HFF-Myc (cell line): ENCODE results near the gene UBAC2.
"Not testable (repeated sequence)": the region's sequence is repeated elsewhere in the genome, so short reads cannot be mapped to it uniquely, and the experiment has no call there.

Experiments used
- DNase-seq: peaks from one replicate; pipeline ENCODE4 v3.0.0-alpha.2; 2011; ENCODE audit warnings: low read depth; ENCODE audit errors: extremely low read depth
- H3K4me3 ChIP-seq: replicated peaks from 2 replicates; pipeline ENCODE4 v1.5.1; 2011; ENCODE audit warnings: low read depth, mild to moderate bottlenecking, control low read depth, low read length
- TF ChIP-seq, protein P1 (sequence below): IDR thresholded peaks from 2 replicates; pipeline ENCODE4 v1.5.1; 2012; ENCODE audit warnings: mild to moderate bottlenecking, low read depth, low read length, control low read depth; ENCODE audit errors: missing control alignments

UBAC2 gene

DNA sequence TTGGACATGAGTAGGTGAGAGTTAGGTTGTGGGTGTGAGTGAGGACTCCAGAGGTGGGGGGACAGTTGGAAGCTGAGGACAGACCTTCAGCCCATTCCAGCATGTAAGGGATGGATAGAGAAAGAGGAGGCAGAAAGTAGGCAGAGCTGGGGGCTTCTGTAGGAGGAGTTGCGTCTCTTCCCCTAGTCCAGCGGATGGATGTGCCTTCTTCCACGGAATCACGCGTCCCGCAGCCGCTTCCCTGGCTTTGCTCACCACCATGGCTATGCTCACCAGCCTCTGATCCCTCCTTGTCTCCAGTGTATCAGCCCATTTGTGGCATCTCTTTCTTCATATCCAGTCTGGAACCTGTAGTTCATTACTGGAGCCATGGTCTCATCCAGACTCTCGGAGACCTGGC lies 5.6 kb downstream of the UBAC2 start:
- DNase-seq: no peak

GRCh38 chr13:99206873-99207272 lies 6.2 kb downstream of the UBAC2 start:
- no peak overlapping the region for H3K4me3 ChIP-seq
- TF ChIP-seq, protein P1, sequence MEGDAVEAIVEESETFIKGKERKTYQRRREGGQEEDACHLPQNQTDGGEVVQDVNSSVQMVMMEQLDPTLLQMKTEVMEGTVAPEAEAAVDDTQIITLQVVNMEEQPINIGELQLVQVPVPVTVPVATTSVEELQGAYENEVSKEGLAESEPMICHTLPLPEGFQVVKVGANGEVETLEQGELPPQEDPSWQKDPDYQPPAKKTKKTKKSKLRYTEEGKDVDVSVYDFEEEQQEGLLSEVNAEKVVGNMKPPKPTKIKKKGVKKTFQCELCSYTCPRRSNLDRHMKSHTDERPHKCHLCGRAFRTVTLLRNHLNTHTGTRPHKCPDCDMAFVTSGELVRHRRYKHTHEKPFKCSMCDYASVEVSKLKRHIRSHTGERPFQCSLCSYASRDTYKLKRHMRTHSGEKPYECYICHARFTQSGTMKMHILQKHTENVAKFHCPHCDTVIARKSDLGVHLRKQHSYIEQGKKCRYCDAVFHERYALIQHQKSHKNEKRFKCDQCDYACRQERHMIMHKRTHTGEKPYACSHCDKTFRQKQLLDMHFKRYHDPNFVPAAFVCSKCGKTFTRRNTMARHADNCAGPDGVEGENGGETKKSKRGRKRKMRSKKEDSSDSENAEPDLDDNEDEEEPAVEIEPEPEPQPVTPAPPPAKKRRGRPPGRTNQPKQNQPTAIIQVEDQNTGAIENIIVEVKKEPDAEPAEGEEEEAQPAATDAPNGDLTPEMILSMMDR: no peak
- DNase-seq: no peak

More for the DNA sequence above, 5.6 kb downstream of the UBAC2 start:
- TF ChIP-seq, protein P1: no peak
- no peak overlapping the region for H3K4me3 ChIP-seq

DNA sequence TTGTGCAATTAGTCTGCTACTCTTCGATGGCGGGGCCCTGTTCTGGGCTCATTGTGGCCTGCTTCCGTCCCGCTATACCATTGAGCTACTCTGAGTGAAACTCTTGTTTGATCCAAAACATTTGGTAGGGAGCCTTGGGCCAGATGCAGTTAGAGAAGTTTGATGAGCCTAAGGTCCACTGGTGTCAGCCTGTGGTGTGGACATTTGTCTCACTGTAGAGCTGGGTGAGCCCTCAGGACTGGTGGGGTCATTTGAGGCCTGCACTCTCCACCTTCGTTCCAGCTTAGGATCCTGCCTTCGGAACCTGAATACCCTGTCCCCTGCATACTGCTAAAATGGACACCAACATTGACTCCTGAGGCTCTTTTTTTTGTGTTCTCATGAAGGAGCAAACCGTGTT lies 6.9 kb downstream of the UBAC2 start:
- TF ChIP-seq, protein P1: no peak
- H3K4me3 ChIP-seq: no peak overlapping the region
- DNase-seq: no peak

DNA sequence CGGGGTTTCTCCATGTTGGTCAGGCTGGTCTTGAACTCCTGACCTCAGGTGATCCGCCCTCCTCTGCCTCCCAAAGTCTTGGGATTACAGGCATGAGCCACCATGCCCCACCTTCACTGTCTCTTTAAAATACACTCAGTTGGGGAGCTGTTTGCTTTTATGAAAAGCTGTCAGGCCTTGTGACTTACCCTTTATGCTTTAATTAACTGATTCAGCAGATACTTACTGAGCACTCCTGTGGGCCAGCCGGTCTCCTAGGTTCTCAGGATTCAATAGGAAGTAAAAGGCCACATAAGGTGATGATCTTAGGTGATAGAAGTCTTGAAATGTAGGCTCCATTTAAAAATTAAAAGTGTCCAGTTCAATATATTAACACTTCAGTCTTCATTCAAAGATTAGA lies 7.5 kb downstream of the UBAC2 start:
- no peak overlapping the region for H3K4me3 ChIP-seq
- TF ChIP-seq, protein P1: no peak
- DNase-seq: no peak

- no peak for DNase-seq
- H3K4me3 ChIP-seq: no peak overlapping the region
- TF ChIP-seq, protein P1: no peak
Measured at GRCh38 chr13:99208845-99209527, 8.3 kb downstream of the UBAC2 start.

DNA sequence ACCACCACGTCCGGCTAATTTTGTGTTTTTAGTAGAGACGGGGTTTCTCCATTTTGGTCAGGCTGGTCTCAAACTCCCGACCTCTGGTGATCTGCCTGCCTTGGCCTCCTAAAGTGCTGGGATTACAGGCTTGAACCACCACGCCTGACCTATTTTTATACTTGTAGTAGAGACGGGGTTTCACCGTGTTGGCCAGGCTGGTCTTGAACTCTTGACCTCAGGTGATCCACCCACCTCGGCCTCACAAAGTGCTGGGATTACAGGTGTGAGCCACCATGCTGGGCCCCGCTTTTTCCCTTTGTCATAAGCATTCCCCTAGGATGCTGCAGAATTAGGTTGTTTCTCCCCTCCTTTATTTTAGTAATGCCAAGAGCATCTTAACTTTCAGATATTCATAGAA lies 10.0 kb downstream of the UBAC2 start:
- H3K4me3 ChIP-seq, DNase-seq: not testable (repeated sequence)

- no peak for DNase-seq
- no peak overlapping the region for H3K4me3 ChIP-seq
- TF ChIP-seq, protein P1: no peak
Measured at GRCh38 chr13:99211421-99212035, 10.9 kb downstream of the UBAC2 start.
